BLaER1 treated with 17β-estradiol and CSF1 and Interleukin-3, amounts not matched to agents 10 nM and 100 nM (cell line): ENCODE results near the gene CADM1.

Source experiments
- H3K27ac ChIP-seq, 11 experiments: shearing (Covaris generic); formaldehyde crosslinking; 2 replicates each; pipeline ENCODE4 v1.8.1; 2022
- H3K27me3 ChIP-seq, 11 experiments: shearing (Covaris generic); formaldehyde crosslinking; 2 replicates each; pipeline ENCODE4 v1.8.1; 2022
- H3K36me3 ChIP-seq, 11 experiments: shearing (Covaris generic); formaldehyde crosslinking; 2 replicates each; pipeline ENCODE4 v1.8.1; 2022
- H3K4me1 ChIP-seq, 10 experiments: shearing (Covaris generic); formaldehyde crosslinking; 2 replicates each; pipeline ENCODE4 v1.8.1; 2022
- H3K4me2 ChIP-seq, 11 experiments: shearing (Covaris generic); formaldehyde crosslinking; 2 replicates each; pipeline ENCODE4 v1.8.1; 2022
- H3K4me3 ChIP-seq, 10 experiments: shearing (Covaris generic); formaldehyde crosslinking; 2 replicates each; pipeline ENCODE4 v1.8.1; 2022
- H3K9ac ChIP-seq, 11 experiments: shearing (Covaris generic); formaldehyde crosslinking; 2 replicates each; pipeline ENCODE4 v1.8.1; 2022
- H3K9me3 ChIP-seq, 11 experiments: shearing (Covaris generic); formaldehyde crosslinking; replicated peaks in 1 of 11; 2 replicates each; pipeline ENCODE4 v1.8.1; 2022
- H4K20me1 ChIP-seq, 11 experiments: shearing (Covaris generic); formaldehyde crosslinking; 2 replicates each; pipeline ENCODE4 v1.8.1; 2022
- Cebpa-rat ChIP-seq, 11 experiments: shearing (Covaris generic); IDR thresholded peaks; 2 replicates each; pipeline ENCODE4 v1.8.1; 2022

Gene CADM1

GRCh38 chr11:115439969-115440540, 64.2 kb downstream of the CADM1 start:
- H3K4me2 ChIP-seq, result no peak overlapping the region; a peak in 1 of 22 replicates
- TF ChIP-seq Cebpa-rat (IDR thresholded peaks at IDR 0.05), result no peak

GRCh38 chr11:115439385-115439784, 64.8 kb downstream of the CADM1 start:
- Histone ChIP-seq H3K9me3 (no peaks in the 10 kb centered on the region), H3K4me1 (peaks cover 0 to 28% (median 0%) of the 10 kb centered on the region in 10 experiments; a peak in 7 of 20 replicates), H3K36me3 (no peaks in the 10 kb centered on the region), H3K4me2 (peak overlapping the region in 3 of 11 experiments; percentile 11 to 77 (median 19); a peak in 5 of 22 replicates), H4K20me1 (no peaks in the 10 kb centered on the region), H3K27me3 (no peaks in the 10 kb centered on the region), H3K27ac (no peak overlapping the region; a peak in 1 of 22 replicates), H3K9ac (no peak overlapping the region), H3K4me3 (no peak overlapping the region)
- no peak for TF ChIP-seq Cebpa-rat (IDR thresholded peaks at IDR 0.05)

More at GRCh38 chr11:115439969-115440540, 64.2 kb downstream of the CADM1 start:
- H3K4me3 ChIP-seq, result no peak overlapping the region
- no peaks in the 10 kb centered on the region for H4K20me1 ChIP-seq
- H3K27ac ChIP-seq, result no peak overlapping the region; a peak in 1 of 22 replicates
- H3K4me1 ChIP-seq, result peaks cover 0 to 28% (median 0%) of the 10 kb centered on the region in 10 experiments; a peak in 7 of 20 replicates
- no peaks in the 10 kb centered on the region for H3K27me3 ChIP-seq
- no peaks in the 10 kb centered on the region for H3K36me3 ChIP-seq
- no peaks in the 10 kb centered on the region for H3K9me3 ChIP-seq
- H3K9ac ChIP-seq, result no peak overlapping the region

DNA sequence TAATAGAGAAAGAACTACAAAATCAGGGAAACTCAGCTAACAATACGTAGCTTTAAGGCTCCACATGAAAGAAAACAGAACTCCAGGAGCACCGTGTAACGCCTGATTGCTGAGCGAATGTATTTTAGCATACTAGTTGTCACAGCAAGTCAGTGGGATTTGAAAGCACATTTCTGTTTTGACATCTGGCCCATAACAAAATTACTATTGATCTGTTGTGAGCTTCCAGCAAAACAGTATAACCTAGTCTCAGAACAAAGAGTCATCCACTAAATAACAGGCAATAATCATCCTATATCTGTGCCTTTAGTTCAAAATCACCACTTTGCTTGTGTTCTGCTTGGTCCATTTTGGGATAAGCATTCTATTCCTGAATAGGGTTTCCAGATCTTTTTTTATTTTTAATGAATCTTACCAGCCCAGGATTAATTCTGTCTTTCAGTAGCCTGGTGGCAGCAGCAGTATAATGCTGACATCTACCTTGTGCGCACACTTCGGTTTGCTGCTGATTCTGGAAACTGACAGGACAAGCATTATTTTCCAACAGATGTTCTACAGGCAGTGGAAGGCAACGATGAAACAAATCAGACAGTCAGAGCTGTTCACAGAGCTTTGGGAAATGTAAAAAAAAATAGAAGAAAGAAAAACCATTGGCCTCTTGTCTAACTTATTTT, 66.2 kb downstream of the CADM1 start:
- no peaks in the 10 kb centered on the region for H3K9me3 ChIP-seq
- peak overlapping the region in 2 of 11 experiments; percentile 57 to 59; a peak in 3 of 22 replicates for H3K27ac ChIP-seq
- TF ChIP-seq Cebpa-rat (IDR thresholded peaks at IDR 0.05), result no peak
- peak overlapping the region in 3 of 11 experiments; percentile 57 to 77 (median 72); a peak in 6 of 22 replicates for H3K4me2 ChIP-seq
- H3K4me1 ChIP-seq, result peaks cover 0 to 28% (median 0%) of the 10 kb centered on the region in 10 experiments; a peak in 7 of 20 replicates
- no peaks in the 10 kb centered on the region for H3K36me3 ChIP-seq
- H3K9ac ChIP-seq, result peak overlapping the region in 1 of 11 experiments; percentile 22; a peak in 1 of 22 replicates
- H4K20me1 ChIP-seq, result no peaks in the 10 kb centered on the region
- no peaks in the 10 kb centered on the region for H3K27me3 ChIP-seq
- H3K4me3 ChIP-seq, result no peak overlapping the region

GRCh38 chr11:115430345-115430744, 73.9 kb downstream of the CADM1 start:
- no peaks in the 10 kb centered on the region for H3K36me3 ChIP-seq
- no peak overlapping the region for H3K4me3 ChIP-seq
- no peaks in the 10 kb centered on the region for H3K9me3 ChIP-seq
- no peaks in the 10 kb centered on the region for H3K27me3 ChIP-seq
- TF ChIP-seq Cebpa-rat (IDR thresholded peaks at IDR 0.05), result no peak
- no peak overlapping the region for H3K9ac ChIP-seq
- no peaks in the 10 kb centered on the region for H3K4me1 ChIP-seq
- no peak overlapping the region for H3K4me2 ChIP-seq
- no peak overlapping the region for H3K27ac ChIP-seq
- no peaks in the 10 kb centered on the region for H4K20me1 ChIP-seq

- Histone ChIP-seq H3K4me3 (no peak overlapping the region), H3K9me3 (no peaks in the 10 kb centered on the region), H3K27ac (no peak overlapping the region), H3K4me2 (no peak overlapping the region), H4K20me1 (no peaks in the 10 kb centered on the region), H3K4me1 (no peaks in the 10 kb centered on the region), H3K27me3 (no peaks in the 10 kb centered on the region), H3K36me3 (no peaks in the 10 kb centered on the region), H3K9ac (no peak overlapping the region)
- no peak for TF ChIP-seq Cebpa-rat (IDR thresholded peaks at IDR 0.05)
Measured at GRCh38 chr11:115428306-115428705, 75.9 kb downstream of the CADM1 start.

- Histone ChIP-seq H3K9me3 (no peaks in the 10 kb centered on the region), H3K27me3 (no peaks in the 10 kb centered on the region), H3K4me1 (no peaks in the 10 kb centered on the region), H3K4me2 (no peak overlapping the region), H3K36me3 (no peaks in the 10 kb centered on the region), H4K20me1 (no peaks in the 10 kb centered on the region), H3K4me3 (no peak overlapping the region), H3K9ac (no peak overlapping the region), H3K27ac (no peak overlapping the region)
- no peak for TF ChIP-seq Cebpa-rat (IDR thresholded peaks at IDR 0.05)
Measured at GRCh38 chr11:115425816-115426215, 78.4 kb downstream of the CADM1 start.

DNA sequence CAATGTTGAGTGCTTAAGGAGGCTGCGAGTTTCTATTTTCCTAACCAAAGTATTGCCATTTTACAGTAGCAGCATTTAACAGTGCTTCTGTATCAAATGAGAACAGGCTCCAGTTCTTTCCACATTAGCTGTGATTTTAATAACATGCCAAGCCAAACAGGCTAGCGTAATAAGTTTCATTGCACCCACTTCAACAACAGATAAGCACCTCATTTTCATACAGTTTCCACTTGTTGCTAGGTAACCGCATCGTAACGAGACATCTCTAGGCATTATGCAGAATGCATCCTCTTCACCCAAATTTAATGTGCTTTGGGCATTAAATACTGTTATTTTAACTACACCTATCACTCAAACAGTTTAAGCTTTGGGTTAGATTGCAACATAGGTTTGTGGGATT, 79.0 kb downstream of the CADM1 start:
- H3K9ac ChIP-seq, result no peak overlapping the region
- no peak overlapping the region for H3K4me2 ChIP-seq
- TF ChIP-seq Cebpa-rat (IDR thresholded peaks at IDR 0.05), result no peak
- no peaks in the 10 kb centered on the region for H4K20me1 ChIP-seq
- H3K9me3 ChIP-seq, result no peaks in the 10 kb centered on the region; a peak in 1 of 22 replicates
- no peak overlapping the region for H3K4me3 ChIP-seq
- H3K27me3 ChIP-seq, result no peaks in the 10 kb centered on the region
- H3K4me1 ChIP-seq, result no peaks in the 10 kb centered on the region
- no peaks in the 10 kb centered on the region for H3K36me3 ChIP-seq
- no peak overlapping the region for H3K27ac ChIP-seq

DNA sequence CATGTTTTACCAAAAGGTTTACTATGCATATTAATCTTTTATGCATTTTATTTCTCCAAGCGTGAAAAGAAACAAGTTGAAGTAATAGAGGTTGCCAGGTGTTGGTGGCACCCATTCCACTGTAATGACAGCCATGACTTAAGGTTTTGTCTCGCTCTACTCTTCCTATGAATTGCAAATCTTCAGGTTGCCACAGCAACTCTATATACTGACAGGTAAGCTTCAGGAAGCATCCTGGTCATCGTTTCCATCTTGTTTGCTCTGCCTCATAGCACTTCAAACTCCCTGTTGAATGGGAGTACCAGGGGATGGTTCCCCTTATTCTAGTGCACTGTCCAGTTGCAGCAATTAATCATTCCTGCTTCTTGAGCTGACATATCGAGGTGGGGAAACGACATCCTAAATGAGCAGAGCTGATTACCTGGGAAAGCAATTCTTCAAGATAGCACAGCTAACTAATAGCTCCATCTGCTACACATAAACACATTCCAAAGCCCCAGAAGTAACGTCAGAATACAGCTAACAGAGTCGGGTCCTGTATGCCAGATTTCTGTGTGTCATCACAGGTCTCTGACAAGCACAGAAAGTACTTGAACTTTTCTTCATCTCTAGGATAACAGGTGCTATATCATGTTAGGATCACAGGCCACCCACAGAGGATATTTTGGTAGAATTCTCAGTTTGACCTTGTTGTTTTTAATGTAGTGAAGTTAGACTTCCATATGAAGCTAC, 80.3 kb downstream of the CADM1 start:
- no peaks in the 10 kb centered on the region for H3K36me3 ChIP-seq
- no peak overlapping the region for H3K9ac ChIP-seq
- no peaks in the 10 kb centered on the region; a peak in 1 of 22 replicates for H3K9me3 ChIP-seq
- TF ChIP-seq Cebpa-rat (IDR thresholded peaks at IDR 0.05), result no peak
- H3K4me3 ChIP-seq, result no peak overlapping the region
- H3K27ac ChIP-seq, result no peak overlapping the region
- no peaks in the 10 kb centered on the region for H3K4me1 ChIP-seq
- no peaks in the 10 kb centered on the region for H4K20me1 ChIP-seq
- no peak overlapping the region for H3K4me2 ChIP-seq
- H3K27me3 ChIP-seq, result no peaks in the 10 kb centered on the region

- no peak overlapping the region for H3K4me3 ChIP-seq
- H3K4me1 ChIP-seq, result no peaks in the 10 kb centered on the region
- H3K9ac ChIP-seq, result no peak overlapping the region
- H3K27ac ChIP-seq, result no peak overlapping the region
- no peak overlapping the region for H3K4me2 ChIP-seq
- H3K9me3 ChIP-seq, result no peaks in the 10 kb centered on the region; a peak in 1 of 22 replicates
- no peaks in the 10 kb centered on the region for H3K27me3 ChIP-seq
- TF ChIP-seq Cebpa-rat (IDR thresholded peaks at IDR 0.05), result no peak
- H3K36me3 ChIP-seq, result no peaks in the 10 kb centered on the region
- no peaks in the 10 kb centered on the region for H4K20me1 ChIP-seq
Measured at GRCh38 chr11:115421992-115422689, 82.1 kb downstream of the CADM1 start.
